Mesenchymal stem cell (in vitro differentiated cells and primary cell): ENCODE results near the gene HTR3A.
A peak's percentile ranks its signal among the peaks of the same experiment; 100 is the strongest.

Experiments used
- DNase-seq: peaks from one replicate; pipeline ENCODE4 v3.0.0-alpha.2; 2013
- H2AFZ ChIP-seq: one replicate; pipeline ENCODE4 v1.6.1; 2013; ENCODE audit warnings: low read depth, mild to moderate bottlenecking, control low read depth, inconsistent platforms, low read length, moderate library complexity
- H2AK5ac ChIP-seq: 2 replicates; pipeline ENCODE4 v1.6.1; 2013; ENCODE audit warnings: low read length, moderate library complexity, mild to moderate bottlenecking, inconsistent platforms; ENCODE audit not compliant: severe bottlenecking
- H2BK120ac ChIP-seq: one replicate; pipeline ENCODE4 v1.6.1; 2013; ENCODE audit warnings: low read depth, mild to moderate bottlenecking, inconsistent platforms, low read length, moderate library complexity
- H2BK12ac ChIP-seq, 2 experiments: one replicate each; pipeline ENCODE4 v1.6.1; 2013; ENCODE audit warnings: inconsistent platforms in 2 of 2, low read length in 2 of 2, mild to moderate bottlenecking in 2 of 2, moderate library complexity in 2 of 2, control low read depth in 1 of 2
- H2BK15ac ChIP-seq: one replicate; pipeline ENCODE4 v1.6.1; 2013; ENCODE audit warnings: mild to moderate bottlenecking, low read depth, inconsistent platforms; ENCODE audit not compliant: poor library complexity, severe bottlenecking
- H2BK5ac ChIP-seq: 2 replicates; pipeline ENCODE4 v1.6.1; 2013; ENCODE audit warnings: low read depth, mild to moderate bottlenecking, low read length, control low read depth, inconsistent platforms; ENCODE audit not compliant: poor library complexity, severe bottlenecking
- H3K14ac ChIP-seq, 2 experiments: one replicate each; pipeline ENCODE4 v1.6.1; 2013; ENCODE audit warnings: inconsistent platforms in 2 of 2, low read length in 2 of 2, control low read depth in 1 of 2, mild to moderate bottlenecking in 1 of 2, moderate library complexity in 1 of 2
- H3K18ac ChIP-seq, 2 experiments: one replicate each; pipeline ENCODE4 v1.6.1; 2013; ENCODE audit warnings: inconsistent platforms in 2 of 2, low read length in 2 of 2, control low read depth in 1 of 2, low read depth in 1 of 2, mild to moderate bottlenecking in 1 of 2
- H3K23ac ChIP-seq, 2 experiments: one replicate each; pipeline ENCODE4 v1.6.1; 2013; ENCODE audit warnings: inconsistent platforms in 2 of 2, low read length in 2 of 2, mild to moderate bottlenecking in 2 of 2, moderate library complexity in 2 of 2, control low read depth in 1 of 2
- H3K27ac ChIP-seq: 2 replicates; pipeline ENCODE4 v1.5.1; 2013; ENCODE audit warnings: mild to moderate bottlenecking, moderate library complexity, low read length, control low read depth, inconsistent platforms; ENCODE audit not compliant: poor library complexity, severe bottlenecking
- H3K27me3 ChIP-seq, 2 experiments: 2 replicates each; pipeline versions ENCODE4 v1.6.1 to v1.7.0; 2013; ENCODE audit warnings: low read length in 2 of 2, mild to moderate bottlenecking in 2 of 2, moderate library complexity in 2 of 2, control low read depth in 1 of 2, inconsistent platforms in 1 of 2; ENCODE audit not compliant: control insufficient read depth in 1 of 2, insufficient read depth in 1 of 2
- H3K36me3 ChIP-seq, 2 experiments: 2 replicates each; pipeline versions ENCODE4 v1.6.1 to v1.7.0; 2013; ENCODE audit warnings: low read length in 2 of 2, control low read depth in 1 of 2, inconsistent platforms in 1 of 2, low read depth in 1 of 2, mild to moderate bottlenecking in 1 of 2; ENCODE audit not compliant: insufficient read depth in 2 of 2, control insufficient read depth in 1 of 2
- H3K4ac ChIP-seq, 2 experiments: one replicate each; pipeline ENCODE4 v1.6.1; 2013; ENCODE audit warnings: inconsistent platforms in 2 of 2, low read length in 2 of 2, mild to moderate bottlenecking in 2 of 2, moderate library complexity in 2 of 2, control low read depth in 1 of 2, low read depth in 1 of 2
- H3K4me1 ChIP-seq: 2 replicates; pipeline ENCODE4 v1.6.1; 2013; ENCODE audit warnings: low read depth, low read length, control low read depth; ENCODE audit not compliant: control insufficient read depth, insufficient read depth
- H3K4me2 ChIP-seq: 2 replicates; pipeline ENCODE4 v1.6.1; 2013; ENCODE audit warnings: low read length, mild to moderate bottlenecking, inconsistent platforms; ENCODE audit not compliant: poor library complexity, severe bottlenecking
- H3K4me3 ChIP-seq, 2 experiments: 2 replicates each; pipeline versions ENCODE4 v1.5.1 to v1.7.0; 2013; ENCODE audit warnings: low read length in 2 of 2, mild to moderate bottlenecking in 2 of 2, control low read depth in 1 of 2, low read depth in 1 of 2; ENCODE audit not compliant: insufficient read depth in 1 of 2
- H3K79me1 ChIP-seq: replicated peaks from 2 replicates; pipeline ENCODE4 v1.6.1; 2013; ENCODE audit warnings: mild to moderate bottlenecking, control low read depth, low read length, inconsistent platforms; ENCODE audit not compliant: poor library complexity, severe bottlenecking
- H3K9ac ChIP-seq: 2 replicates; pipeline ENCODE4 v1.7.0; 2013; ENCODE audit warnings: mild to moderate bottlenecking, low read length, moderate library complexity
- H3K9me3 ChIP-seq: 2 replicates; pipeline ENCODE4 v1.7.0; 2013; ENCODE audit warnings: mild to moderate bottlenecking, low read length; ENCODE audit not compliant: control insufficient read depth
- H4K8ac ChIP-seq: one replicate; pipeline ENCODE4 v1.6.1; 2013; ENCODE audit warnings: inconsistent platforms, mild to moderate bottlenecking, low read length, moderate library complexity
- H4K91ac ChIP-seq: one replicate; pipeline ENCODE4 v1.6.1; 2013; ENCODE audit warnings: mild to moderate bottlenecking, low read length, inconsistent platforms
- WGBS: methylation state at CpG from one replicate; pipeline ENCODE4 v1.1.7; 2013; ENCODE audit warnings: mixed read lengths; 5-methylcytosine and 5-hydroxymethylcytosine counted together

HTR3A gene

DNA sequence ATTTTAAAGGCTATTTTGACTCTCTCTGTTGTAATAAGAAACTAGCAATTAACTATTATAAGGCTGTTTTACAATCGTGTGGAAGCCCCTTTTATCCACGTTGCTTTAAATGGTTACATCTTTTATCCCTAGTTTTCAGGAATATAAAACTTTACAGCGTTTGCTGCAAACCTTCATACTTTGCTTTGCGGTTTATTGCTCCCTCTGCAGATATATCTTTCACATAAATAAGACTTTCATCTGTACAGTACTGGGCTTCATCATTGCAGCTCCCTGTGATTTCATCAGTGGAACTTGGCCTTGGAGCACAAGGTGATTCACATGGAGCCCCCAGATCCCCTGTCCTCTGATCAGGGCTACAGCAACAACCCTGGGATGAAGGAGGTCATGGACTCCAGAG, 25.6 kb downstream of the HTR3A start:
- no peak overlapping the region for H2AFZ ChIP-seq
- H3K79me1 ChIP-seq, result no peaks in the 10 kb centered on the region
- no peak overlapping the region for H3K27ac ChIP-seq
- no peak for DNase-seq
- peaks cover 35 to 76% of the 10 kb centered on the region in 2 experiments for H3K27me3 ChIP-seq
- H3K14ac ChIP-seq, result no peak overlapping the region
- H3K4ac ChIP-seq, result no peak overlapping the region
- H4K8ac ChIP-seq, result no peak overlapping the region
- H3K36me3 ChIP-seq, result no peaks in the 10 kb centered on the region
- H4K91ac ChIP-seq, result no peak overlapping the region
- H2BK12ac ChIP-seq, result no peak overlapping the region
- no peak overlapping the region for H3K4me2 ChIP-seq
- H3K9me3 ChIP-seq, result no peaks in the 10 kb centered on the region
- WGBS, result 87% methylated on average over 4 of the region's 4 CpGs
- no peak overlapping the region for H3K23ac ChIP-seq
- no peaks in the 10 kb centered on the region for H3K4me1 ChIP-seq
- H2BK120ac ChIP-seq, result no peak overlapping the region
- no peak overlapping the region for H3K18ac ChIP-seq
- H3K4me3 ChIP-seq, result no peak overlapping the region
- H2BK15ac ChIP-seq, result no peak overlapping the region
- no peak overlapping the region for H2BK5ac ChIP-seq
- H3K9ac ChIP-seq, result no peak overlapping the region
- H2AK5ac ChIP-seq, result no peak overlapping the region

- Histone ChIP-seq H3K36me3 (no peaks in the 10 kb centered on the region), H3K9ac (no peak overlapping the region), H3K4me1 (no peaks in the 10 kb centered on the region), H2BK120ac (no peak overlapping the region), H3K4me2 (no peak overlapping the region), H3K18ac (no peak overlapping the region), H2BK15ac (no peak overlapping the region), H2AK5ac (no peak overlapping the region), H3K14ac (peak overlapping the region in 1 of 2 experiments; percentile 49), H3K79me1 (no peaks in the 10 kb centered on the region), H2AFZ (no peak overlapping the region), H2BK12ac (no peak overlapping the region), H2BK5ac (no peak overlapping the region), H3K9me3 (no peaks in the 10 kb centered on the region), H4K91ac (no peak overlapping the region), H4K8ac (no peak overlapping the region), H3K27me3 (peaks cover 35 to 68% of the 10 kb centered on the region in 2 experiments), H3K23ac (no peak overlapping the region), H3K27ac (no peak overlapping the region), H3K4me3 (no peak overlapping the region), H3K4ac (no peak overlapping the region)
- no peak for DNase-seq
- WGBS, result 78% methylated on average over 3 of the region's 3 CpGs
Observed at GRCh38 chr11:114001416-114001815, 26.5 kb downstream of the HTR3A start.

DNA sequence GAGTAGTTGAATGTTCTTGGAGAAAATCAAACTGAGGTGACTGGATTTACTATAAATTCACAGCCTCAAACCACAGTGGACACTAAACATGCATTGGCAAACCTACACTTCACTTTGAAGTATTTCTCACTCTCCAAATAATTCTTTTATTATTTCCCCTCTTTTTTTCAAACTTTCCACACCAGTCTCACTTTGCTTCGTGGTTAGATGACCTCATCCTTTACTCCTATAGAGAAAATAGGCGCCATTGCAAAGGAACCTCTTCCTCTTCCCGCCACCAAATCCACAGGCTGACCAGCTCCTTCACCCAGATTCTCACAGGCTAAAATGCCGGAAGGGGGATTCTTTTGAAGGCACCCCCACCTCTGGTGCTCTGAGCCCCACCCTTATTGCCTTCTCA, 33.4 kb downstream of the HTR3A start:
- Histone ChIP-seq H3K79me1 (no peaks in the 10 kb centered on the region), H3K9me3 (no peaks in the 10 kb centered on the region), H2BK15ac (no peak overlapping the region), H2AK5ac (no peak overlapping the region), H4K91ac (no peak overlapping the region), H3K23ac (no peak overlapping the region), H3K4ac (no peak overlapping the region), H2AFZ (no peak overlapping the region), H3K27ac (no peak overlapping the region), H3K18ac (no peak overlapping the region), H2BK120ac (no peak overlapping the region), H3K4me3 (no peak overlapping the region), H2BK12ac (no peak overlapping the region), H3K4me1 (no peaks in the 10 kb centered on the region), H3K4me2 (no peak overlapping the region), H4K8ac (no peak overlapping the region), H3K9ac (no peak overlapping the region), H3K14ac (no peak overlapping the region), H3K27me3 (peaks cover 13 to 43% of the 10 kb centered on the region in 2 experiments), H3K36me3 (no peaks in the 10 kb centered on the region), H2BK5ac (no peak overlapping the region)
- WGBS, result 63% methylated on average over 4 of the region's 4 CpGs
- no peak for DNase-seq

DNA sequence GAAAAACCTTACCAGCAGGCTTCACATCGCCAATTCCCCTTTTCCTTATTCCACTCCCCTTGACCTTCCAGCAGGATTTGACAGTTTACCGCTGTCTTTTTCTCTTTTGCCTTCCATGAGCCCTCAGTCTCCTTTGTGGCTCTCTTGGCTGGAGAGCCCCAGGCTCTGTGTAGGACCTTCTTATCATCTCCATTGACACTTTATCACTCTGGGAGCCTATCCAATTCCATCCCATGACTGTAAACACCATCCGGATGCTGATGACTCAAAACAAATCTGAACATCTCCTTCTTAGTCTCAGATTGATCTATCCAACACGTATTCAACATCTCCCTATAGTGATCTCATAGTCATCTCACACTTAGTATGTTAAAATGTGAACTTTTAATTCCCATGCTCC, 36.0 kb downstream of the HTR3A start:
- no peak overlapping the region for H4K91ac ChIP-seq
- H2AK5ac ChIP-seq, result no peak overlapping the region
- no peaks in the 10 kb centered on the region for H3K4me1 ChIP-seq
- no peak overlapping the region for H3K14ac ChIP-seq
- no peak overlapping the region for H3K4me3 ChIP-seq
- H2BK15ac ChIP-seq, result no peak overlapping the region
- no peaks in the 10 kb centered on the region for H3K79me1 ChIP-seq
- H3K27me3 ChIP-seq, result peaks cover 3 to 34% of the 10 kb centered on the region in 2 experiments
- H2BK12ac ChIP-seq, result no peak overlapping the region
- no peak overlapping the region for H3K4me2 ChIP-seq
- H3K36me3 ChIP-seq, result no peaks in the 10 kb centered on the region
- no peak overlapping the region for H3K18ac ChIP-seq
- no peak for DNase-seq
- no peaks in the 10 kb centered on the region for H3K9me3 ChIP-seq
- no peak overlapping the region for H3K9ac ChIP-seq
- no peak overlapping the region for H4K8ac ChIP-seq
- H2BK120ac ChIP-seq, result no peak overlapping the region
- no peak overlapping the region for H3K23ac ChIP-seq
- no peak overlapping the region for H2BK5ac ChIP-seq
- H3K4ac ChIP-seq, result no peak overlapping the region
- no peak overlapping the region for H3K27ac ChIP-seq
- WGBS, result 82% methylated on average over 4 of the region's 4 CpGs
- no peak overlapping the region for H2AFZ ChIP-seq
